A549 (cell line): ENCODE results near the gene RYR1. TPM values are rescaled to one million over a fixed set of nuclear protein-coding genes. Genes with fewer than 3 reads are reported as not detected.
"Not testable (repeated sequence)": the region's sequence is repeated elsewhere in the genome, so short reads cannot be mapped to it uniquely, and the experiment has no call there.

Experiments
- ATAC-seq, 2 experiments: fragments of 200-7000 bp in 1 of 2; fragments of >200 bp in 1 of 2; cut with Nextera tagmentation in 1 of 2; cut with Tn5 transposase in 1 of 2; 3 replicates each; pipeline versions ENCODE4 v1.8.0 to v1.9.1; 2018 to 2020; ENCODE audit warnings: mild to moderate bottlenecking in 1 of 2, moderate library complexity in 1 of 2
- CTCF ChIA-PET: fragments of 300-600 bp; sonication (Branson Sonifier 250); formaldehyde crosslinking; extraction: SDS; loops from one replicate; lab custom pipeline; 2021; ENCODE audit warnings: antibody characterized with exemption, inconsistent platforms; lab: Yijun Ruan, JAX
- POLR2A ChIA-PET: fragments of 350-600 bp; formaldehyde crosslinking; extraction: SDS; loops from one replicate; lab custom pipeline; 2021; ENCODE audit warnings: antibody characterized with exemption, inconsistent platforms; lab: Yijun Ruan, JAX
- DNase-seq, 2 experiments: peaks; one replicate each; pipeline versions ENCODE4 v3.0.0 to v3.0.0-alpha.2; 2011 to 2016; ENCODE audit warnings: low read depth in 1 of 2, low spot score in 1 of 2
- FAIRE-seq: peaks from 2 replicates; lab custom pipeline; 2011; peaks lifted over from hg19 to GRCh38; lab: Jason Lieb, UNC
- H3K27ac ChIP-seq, 2 experiments: fragments of >200 bp; sonication (Bioruptor Twin); formaldehyde crosslinking; 3 replicates each; pipeline ENCODE4 v1.5.1; 2016 to 2017
- H3K4me1 ChIP-seq: fragments of >200 bp; sonication (Bioruptor Twin); formaldehyde crosslinking; 3 replicates; pipeline ENCODE4 v1.6.1; 2016
- H3K4me2 ChIP-seq: fragments of >200 bp; sonication (Bioruptor Twin); formaldehyde crosslinking; 3 replicates; pipeline ENCODE4 v1.6.1; 2016
- H3K4me3 ChIP-seq: fragments of >200 bp; sonication (Bioruptor Twin); formaldehyde crosslinking; 3 replicates; pipeline ENCODE4 v1.5.1; 2016
- H3K9me3 ChIP-seq: fragments of >200 bp; sonication (Bioruptor Twin); formaldehyde crosslinking; 3 replicates; pipeline ENCODE4 v1.6.1; 2016
- BHLHE40 ChIP-seq: IDR thresholded peaks from 2 replicates; pipeline ENCODE4 v1.6.1; 2012; ENCODE audit warnings: low read depth, low read length, inconsistent platforms
- CBX2 ChIP-seq: fragments of 200-600 bp; sonication (generic); IDR thresholded peaks from 2 replicates; pipeline ENCODE4 v1.6.1; 2016; ENCODE audit warnings: low read depth, mild to moderate bottlenecking, borderline replicate concordance
- CHD2 ChIP-seq: fragments of 150-350 bp; IDR thresholded peaks from 2 replicates; pipeline ENCODE4 v1.6.1; 2014; ENCODE audit warnings: low read length; ENCODE audit not compliant: partially characterized antibody
- CTCF ChIP-seq: fragments of >200 bp; sonication (Bioruptor Twin); formaldehyde crosslinking; IDR thresholded peaks from 3 replicates; pipeline ENCODE4 v1.5.1; 2016
- EHF ChIP-seq: fragments of 250-450 bp; sonication (Bioruptor Pico); IDR thresholded peaks from 2 replicates; pipeline ENCODE4 v1.5.0; 2020; ENCODE audit warnings: mild to moderate bottlenecking
- EP300 ChIP-seq, 2 experiments: fragments of >200 bp; sonication (Bioruptor Twin); formaldehyde crosslinking; IDR thresholded peaks; 2 replicates in 1 of 2; 3 replicates in 1 of 2; pipeline ENCODE4 v1.6.1; 2016 to 2017
- FOSB ChIP-seq: fragments of 250-450 bp; sonication (Bioruptor Pico); IDR thresholded peaks from 2 replicates; pipeline ENCODE4 v1.5.0; 2020; ENCODE audit warnings: mild to moderate bottlenecking, moderate library complexity
- FOXS1 ChIP-seq: fragments of 250-450 bp; sonication (Bioruptor Pico); IDR thresholded peaks from 2 replicates; pipeline ENCODE4 v1.5.0; 2020; ENCODE audit warnings: mild to moderate bottlenecking, moderate library complexity
- GATA3 ChIP-seq: IDR thresholded peaks from 2 replicates; pipeline ENCODE4 v1.6.1; 2012; ENCODE audit warnings: borderline replicate concordance
- HDAC2 ChIP-seq: fragments of 200-600 bp; sonication (generic); IDR thresholded peaks from 2 replicates; pipeline ENCODE4 v1.6.1; 2016
- HEYL ChIP-seq: fragments of 250-450 bp; sonication (Bioruptor Pico); IDR thresholded peaks from 2 replicates; pipeline ENCODE4 v1.8.0; 2021; ENCODE audit warnings: mild to moderate bottlenecking, moderate library complexity
- HOXA7 ChIP-seq: fragments of 250-450 bp; sonication (Bioruptor Pico); IDR thresholded peaks from 2 replicates; pipeline ENCODE4 v1.5.0; 2020; ENCODE audit warnings: mild to moderate bottlenecking, moderate library complexity
- HOXB13 ChIP-seq: fragments of 250-450 bp; sonication (Bioruptor Pico); IDR thresholded peaks from 2 replicates; pipeline ENCODE4 v1.5.0; 2020; ENCODE audit warnings: low read depth, mild to moderate bottlenecking, moderate library complexity
- KDM5A ChIP-seq: fragments of 200-600 bp; sonication (generic); IDR thresholded peaks from 2 replicates; pipeline ENCODE4 v1.6.1; 2016; ENCODE audit warnings: antibody characterized with exemption, mild to moderate bottlenecking
- MAFK ChIP-seq: fragments of 450-650 bp; IDR thresholded peaks from 2 replicates; pipeline ENCODE4 v1.6.1; 2014; ENCODE audit not compliant: partially characterized antibody
- NFE2L2 ChIP-seq: fragments of 150-350 bp; conservative IDR thresholded peaks from 2 replicates; pipeline ENCODE4 v1.6.1; 2014; ENCODE audit warnings: low read length
- RAD21 ChIP-seq, 2 experiments: fragments of >200 bp in 1 of 2; sonication (Bioruptor Twin) in 1 of 2; formaldehyde crosslinking in 1 of 2; IDR thresholded peaks in 1 of 2; conservative IDR thresholded peaks in 1 of 2; 2 replicates in 1 of 2; 3 replicates in 1 of 2; pipeline ENCODE4 v1.6.1; 2012 to 2018; ENCODE audit warnings: inconsistent platforms in 1 of 2
- RCOR1 ChIP-seq: fragments of 150-350 bp; IDR thresholded peaks from 2 replicates; pipeline ENCODE4 v1.6.1; 2014; ENCODE audit warnings: antibody characterized with exemption, low read length, low read depth
- SMC3 ChIP-seq: fragments of >200 bp; sonication (Bioruptor Twin); formaldehyde crosslinking; IDR thresholded peaks from 3 replicates; pipeline ENCODE4 v1.6.1; 2018; ENCODE audit warnings: inconsistent platforms
- TFCP2L1 ChIP-seq: fragments of 250-450 bp; sonication (Bioruptor Pico); IDR thresholded peaks from 2 replicates; pipeline ENCODE4 v1.5.0; 2021; ENCODE audit warnings: mild to moderate bottlenecking
- ZC3H11A ChIP-seq: fragments of 450-650 bp; IDR thresholded peaks from 2 replicates; pipeline ENCODE4 v1.6.1; 2014; ENCODE audit warnings: antibody characterized with exemption, mild to moderate bottlenecking
- ZNF302 ChIP-seq: fragments of 250-450 bp; sonication (Bioruptor Pico); IDR thresholded peaks from 2 replicates; pipeline ENCODE4 v1.9.0; 2021; ENCODE audit warnings: inconsistent platforms, mild to moderate bottlenecking, moderate library complexity
- WGBS: methylation state at CpG from one replicate; pipeline ENCODE4 v1.1.6; 2017; ENCODE audit errors: missing lambda C conversion rate; 5-methylcytosine and 5-hydroxymethylcytosine counted together
- polyA plus RNA-seq, 4 experiments: library from polyadenylated mRNA; depleted of rRNA in 3 of 4; stranded (reverse); fragments of >200 nt; fragmentation: RNase III in 1 of 4; extraction: RNeasy Plus Mini Kit Qiagen cat#74134 plus additional on column Dnase treatment in 1 of 4; gene quantifications; 2 replicates in 3 of 4; 3 replicates in 1 of 4; pipeline ENCODE4 v1.2.3, GENCODE V29; 2011 to 2017
- TF ChIP-seq, protein P1 (sequence below): fragments of 450-650 bp; IDR thresholded peaks from 2 replicates; pipeline ENCODE4 v1.6.1; 2014; ENCODE audit warnings: antibody characterized with exemption
- TF ChIP-seq, protein P2 (sequence below): IDR thresholded peaks from 2 replicates; pipeline ENCODE4 v1.6.1; 2012; ENCODE audit warnings: low read depth, borderline replicate concordance
- TF ChIP-seq, protein P3 (sequence below): fragments of 200-600 bp; sonication (generic); IDR thresholded peaks from 2 replicates; pipeline ENCODE4 v1.6.1; 2016; ENCODE audit warnings: antibody characterized with exemption, mild to moderate bottlenecking, moderate library complexity

Gene RYR1
- polyA plus RNA-seq, 2 of the 4 experiments (the other 2 are of a cell fraction), result 1.4 to 3.1 TPM

- H3K4me1 ChIP-seq, result no peaks in the 10 kb centered on the region
- 55% methylated on average over 7 of the region's 7 CpGs for WGBS
- TF ChIP-seq HDAC2 (no peak), RAD21 (conservative IDR thresholded peaks at IDR 0.05 in 1 of 2, IDR thresholded peaks at IDR 0.05 in 1 of 2) (peak; percentile 37 to 62; a peak in 4 of 5 replicates), TFCP2L1 (CRISPR knock-in tag) (no peak), MAFK (peak; percentile 99), CTCF (peak; percentile 22; the same call in 1 of the 3 replicates), SMC3 (0 out of 3 replicates have a peak, but pooled peaks have one; percentile 21), CBX2 (no peak), BHLHE40 (no peak), GATA3 (no peak), ZNF302 (no peak), FOXS1 (CRISPR knock-in tag) (no peak), CHD2 (no peak), KDM5A (no peak), ZC3H11A (no peak), HOXA7 (no peak), HEYL (CRISPR knock-in tag) (no peak), HOXB13 (CRISPR knock-in tag) (no peak), RCOR1 (no peak)
- TF ChIP-seq, protein P1, sequence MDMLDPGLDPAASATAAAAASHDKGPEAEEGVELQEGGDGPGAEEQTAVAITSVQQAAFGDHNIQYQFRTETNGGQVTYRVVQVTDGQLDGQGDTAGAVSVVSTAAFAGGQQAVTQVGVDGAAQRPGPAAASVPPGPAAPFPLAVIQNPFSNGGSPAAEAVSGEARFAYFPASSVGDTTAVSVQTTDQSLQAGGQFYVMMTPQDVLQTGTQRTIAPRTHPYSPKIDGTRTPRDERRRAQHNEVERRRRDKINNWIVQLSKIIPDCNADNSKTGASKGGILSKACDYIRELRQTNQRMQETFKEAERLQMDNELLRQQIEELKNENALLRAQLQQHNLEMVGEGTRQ, result no peak
- TF ChIP-seq, protein P2, sequence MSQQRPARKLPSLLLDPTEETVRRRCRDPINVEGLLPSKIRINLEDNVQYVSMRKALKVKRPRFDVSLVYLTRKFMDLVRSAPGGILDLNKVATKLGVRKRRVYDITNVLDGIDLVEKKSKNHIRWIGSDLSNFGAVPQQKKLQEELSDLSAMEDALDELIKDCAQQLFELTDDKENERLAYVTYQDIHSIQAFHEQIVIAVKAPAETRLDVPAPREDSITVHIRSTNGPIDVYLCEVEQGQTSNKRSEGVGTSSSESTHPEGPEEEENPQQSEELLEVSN, result no peak
- POLR2A ChIA-PET, result interaction anchor here (0.9 to 1.3 kb wide), 3 partner anchors 62 to 80 kb away, joined by 3 to 5 read pairs (median 3); partner anchors contain the start of gene EIF3K
- DNase-seq, result peak in 1 of 2 experiments; percentile 67
- H3K4me3 ChIP-seq, result no peak overlapping the region
- CTCF ChIA-PET, result interaction anchor here (0.6 to 3.4 kb wide), 13 partner anchors 12 to 374 kb away, joined by 3 to 31 read pairs (median 5); partner anchors contain the start of genes MRPS12 and SARS2
- ATAC-seq, result peak; percentile 83 to 86
- H3K9me3 ChIP-seq, result no peaks in the 10 kb centered on the region
- FAIRE-seq, result no peak
- H3K4me2 ChIP-seq, result no peak overlapping the region
- H3K27ac ChIP-seq, result no peak overlapping the region
Measured at GRCh38 chr19:38556521-38557174, 123.2 kb downstream of the RYR1 start.

GRCh38 chr19:38557205-38557799, 123.8 kb downstream of the RYR1 start:
- peak in 1 of 2 experiments; percentile 26; a peak in 3 of 6 replicates for ATAC-seq

DNA sequence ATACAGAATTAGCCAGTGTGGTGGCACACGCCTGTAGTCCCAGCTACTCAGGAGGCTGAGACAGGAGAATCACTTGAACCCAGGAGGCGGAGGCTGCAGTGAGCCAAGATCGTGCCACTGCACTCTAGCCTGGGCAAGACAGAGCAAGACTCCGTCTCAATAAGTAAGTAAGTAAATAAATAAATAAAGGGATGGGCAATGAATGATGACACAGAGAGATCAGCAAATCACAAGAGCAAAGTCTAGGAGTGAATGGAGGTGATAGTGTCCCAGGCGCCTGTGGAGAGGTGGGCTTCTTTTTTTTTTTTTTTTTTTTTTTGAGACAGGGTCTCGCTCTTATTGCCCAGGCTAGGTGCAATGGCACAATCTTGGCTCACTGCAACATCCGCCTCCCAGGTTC, 125.4 kb downstream of the RYR1 start:
- H3K27ac ChIP-seq, ATAC-seq, DNase-seq, H3K4me1 ChIP-seq, POLR2A ChIA-PET, H3K4me2 ChIP-seq, H3K9me3 ChIP-seq, FAIRE-seq, H3K4me3 ChIP-seq: not testable (repeated sequence)
- CTCF ChIA-PET, result interaction anchor here (0.6 to 1.7 kb wide), 3 partner anchors 9 to 156 kb away, joined by 3 to 5 read pairs (median 3); partner anchors contain the start of gene FAM98C
- WGBS, result 84% methylated on average over 7 of the region's 7 CpGs

More at GRCh38 chr19:38557205-38557799, 123.8 kb downstream of the RYR1 start:
- Histone ChIP-seq H3K4me2 (no peak overlapping the region), H3K4me1 (no peaks in the 10 kb centered on the region), H3K4me3 (no peak overlapping the region), H3K9me3 (no peaks in the 10 kb centered on the region), H3K27ac (no peak overlapping the region)
- no peak for TF ChIP-seq GATA3
- no peak for TF ChIP-seq EHF
- no peak for TF ChIP-seq EP300 (IDR thresholded peaks at IDR 0.05)
- TF ChIP-seq, protein P3, sequence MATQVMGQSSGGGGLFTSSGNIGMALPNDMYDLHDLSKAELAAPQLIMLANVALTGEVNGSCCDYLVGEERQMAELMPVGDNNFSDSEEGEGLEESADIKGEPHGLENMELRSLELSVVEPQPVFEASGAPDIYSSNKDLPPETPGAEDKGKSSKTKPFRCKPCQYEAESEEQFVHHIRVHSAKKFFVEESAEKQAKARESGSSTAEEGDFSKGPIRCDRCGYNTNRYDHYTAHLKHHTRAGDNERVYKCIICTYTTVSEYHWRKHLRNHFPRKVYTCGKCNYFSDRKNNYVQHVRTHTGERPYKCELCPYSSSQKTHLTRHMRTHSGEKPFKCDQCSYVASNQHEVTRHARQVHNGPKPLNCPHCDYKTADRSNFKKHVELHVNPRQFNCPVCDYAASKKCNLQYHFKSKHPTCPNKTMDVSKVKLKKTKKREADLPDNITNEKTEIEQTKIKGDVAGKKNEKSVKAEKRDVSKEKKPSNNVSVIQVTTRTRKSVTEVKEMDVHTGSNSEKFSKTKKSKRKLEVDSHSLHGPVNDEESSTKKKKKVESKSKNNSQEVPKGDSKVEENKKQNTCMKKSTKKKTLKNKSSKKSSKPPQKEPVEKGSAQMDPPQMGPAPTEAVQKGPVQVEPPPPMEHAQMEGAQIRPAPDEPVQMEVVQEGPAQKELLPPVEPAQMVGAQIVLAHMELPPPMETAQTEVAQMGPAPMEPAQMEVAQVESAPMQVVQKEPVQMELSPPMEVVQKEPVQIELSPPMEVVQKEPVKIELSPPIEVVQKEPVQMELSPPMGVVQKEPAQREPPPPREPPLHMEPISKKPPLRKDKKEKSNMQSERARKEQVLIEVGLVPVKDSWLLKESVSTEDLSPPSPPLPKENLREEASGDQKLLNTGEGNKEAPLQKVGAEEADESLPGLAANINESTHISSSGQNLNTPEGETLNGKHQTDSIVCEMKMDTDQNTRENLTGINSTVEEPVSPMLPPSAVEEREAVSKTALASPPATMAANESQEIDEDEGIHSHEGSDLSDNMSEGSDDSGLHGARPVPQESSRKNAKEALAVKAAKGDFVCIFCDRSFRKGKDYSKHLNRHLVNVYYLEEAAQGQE, result no peak
- TF ChIP-seq FOSB, result no peak
- no peak for TF ChIP-seq NFE2L2
- 83% methylated on average over 12 of the region's 12 CpGs for WGBS
- POLR2A ChIA-PET, result interaction anchor here (0.9 to 1.2 kb wide), 3 partner anchors 77 to 373 kb away, joined by 3 read pairs; partner anchors contain the start of genes MRPS12 and SARS2
- FAIRE-seq (no peak), DNase-seq (peak in 1 of 2 experiments; percentile 44)
- CTCF ChIA-PET, result interaction anchor here (0.6 to 3.4 kb wide), 12 partner anchors 11 to 373 kb away, joined by 3 to 31 read pairs (median 5); partner anchors contain the start of genes MRPS12 and SARS2
